Measurements from ENCODE around the gene EIF4E3.

DNA sequence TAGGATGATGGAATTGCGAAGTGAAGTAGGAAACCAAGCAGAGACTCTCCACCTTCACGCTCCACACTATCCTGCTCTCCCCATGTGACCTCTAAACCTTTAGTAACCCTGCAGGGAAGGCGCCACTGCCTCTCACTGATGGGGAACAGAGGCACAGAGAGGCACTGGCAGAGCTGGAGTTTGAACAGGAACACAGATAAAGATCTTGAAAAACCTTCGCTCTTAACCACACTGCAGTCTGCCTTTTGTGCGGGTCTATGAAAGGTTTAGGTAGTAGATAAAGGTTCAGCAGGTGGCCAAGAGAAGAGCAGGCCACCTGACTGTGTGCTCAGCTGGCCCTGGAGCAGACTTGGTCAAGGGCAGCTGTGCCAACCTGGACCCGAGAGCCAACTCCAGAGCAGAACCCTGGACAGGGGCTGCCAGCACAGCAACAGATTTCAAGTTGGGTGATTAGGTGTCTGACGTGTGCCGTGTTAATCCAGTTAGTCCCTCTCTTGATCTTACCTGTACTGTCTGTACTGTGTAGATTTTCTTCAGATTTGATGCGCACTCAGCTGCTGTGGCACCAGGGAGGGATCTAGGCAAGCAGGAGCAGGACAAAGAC, 15.2 kb downstream of the EIF4E3 start:
- TF ChIP-seq, protein P1, sequence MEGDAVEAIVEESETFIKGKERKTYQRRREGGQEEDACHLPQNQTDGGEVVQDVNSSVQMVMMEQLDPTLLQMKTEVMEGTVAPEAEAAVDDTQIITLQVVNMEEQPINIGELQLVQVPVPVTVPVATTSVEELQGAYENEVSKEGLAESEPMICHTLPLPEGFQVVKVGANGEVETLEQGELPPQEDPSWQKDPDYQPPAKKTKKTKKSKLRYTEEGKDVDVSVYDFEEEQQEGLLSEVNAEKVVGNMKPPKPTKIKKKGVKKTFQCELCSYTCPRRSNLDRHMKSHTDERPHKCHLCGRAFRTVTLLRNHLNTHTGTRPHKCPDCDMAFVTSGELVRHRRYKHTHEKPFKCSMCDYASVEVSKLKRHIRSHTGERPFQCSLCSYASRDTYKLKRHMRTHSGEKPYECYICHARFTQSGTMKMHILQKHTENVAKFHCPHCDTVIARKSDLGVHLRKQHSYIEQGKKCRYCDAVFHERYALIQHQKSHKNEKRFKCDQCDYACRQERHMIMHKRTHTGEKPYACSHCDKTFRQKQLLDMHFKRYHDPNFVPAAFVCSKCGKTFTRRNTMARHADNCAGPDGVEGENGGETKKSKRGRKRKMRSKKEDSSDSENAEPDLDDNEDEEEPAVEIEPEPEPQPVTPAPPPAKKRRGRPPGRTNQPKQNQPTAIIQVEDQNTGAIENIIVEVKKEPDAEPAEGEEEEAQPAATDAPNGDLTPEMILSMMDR (IDR thresholded peaks at IDR 0.05; ENCODE audit: insufficient read depth, low read length, poor library complexity, severe bottlenecking), result no peak
- no peak for TF ChIP-seq EZH2phosphoT487 (conservative IDR thresholded peaks at IDR 0.05; ENCODE audit: low read length)
